Measurements from ENCODE around the gene AGBL1. TPM values are rescaled to one million over a fixed set of nuclear protein-coding genes. Genes with fewer than 3 reads are reported as not detected.

The AGBL1 gene
- total RNA-seq, 3 donors from 2014 or later (not counting 1 experiment from before 2014, with no cell fraction given): not detected

DNA sequence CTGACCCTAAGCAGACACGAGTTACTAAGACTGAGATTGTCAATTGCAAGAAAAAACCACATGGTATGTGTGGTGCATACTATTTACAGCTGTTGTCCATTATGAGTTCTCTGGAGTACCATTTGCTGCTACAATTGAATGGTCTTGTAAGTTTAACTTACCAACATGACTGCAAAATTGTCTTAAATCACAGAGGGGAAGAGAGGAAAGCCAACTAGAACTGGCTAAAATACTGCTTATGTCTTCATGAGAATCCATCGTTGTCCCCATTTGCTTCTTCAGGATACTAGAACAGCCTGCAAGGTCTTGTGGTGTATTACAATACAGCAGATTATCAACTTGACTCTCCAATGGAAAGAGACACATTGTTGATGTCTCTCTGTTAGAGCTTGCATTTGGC, 313.2 kb downstream of the AGBL1 start:
- Histone ChIP-seq H3K4me1 (ENCODE audit: control insufficient read depth, insufficient read depth, low read length) (no peaks in the 10 kb centered on the region), H3K27ac (ENCODE audit: low read length) (no peak overlapping the region), H3K36me3 (ENCODE audit: control insufficient read depth, insufficient read depth, low read length) (no peaks in the 10 kb centered on the region), H3K27me3 (ENCODE audit: control insufficient read depth, insufficient read depth, low read length) (no peaks in the 10 kb centered on the region), H3K9me3 (ENCODE audit: control insufficient read depth, insufficient read depth, low read length) (no peaks in the 10 kb centered on the region), H3K4me3 (ENCODE audit: low read length) (no peak overlapping the region)
- Mint-ChIP-seq H3K4me1 (no peaks in the 10 kb centered on the region), H3K27ac (no peak overlapping the region), H3K9me3 (peaks cover 0 to 2% of the 10 kb centered on the region in 2 donors), H3K4me3 (no peak overlapping the region), H3K36me3 (no peaks in the 10 kb centered on the region), H3K27me3 (ENCODE audit: low read depth in 2 of 2) (no peaks in the 10 kb centered on the region)
- ATAC-seq (no peak), DNase-seq (no peak)
- WGBS (ENCODE audit: insufficient coverage): 69% methylated on average over 2 of the region's 2 CpGs
- intact Hi-C loops (cut with micrococcal nuclease): no loop called here
- TF ChIP-seq, protein P1, sequence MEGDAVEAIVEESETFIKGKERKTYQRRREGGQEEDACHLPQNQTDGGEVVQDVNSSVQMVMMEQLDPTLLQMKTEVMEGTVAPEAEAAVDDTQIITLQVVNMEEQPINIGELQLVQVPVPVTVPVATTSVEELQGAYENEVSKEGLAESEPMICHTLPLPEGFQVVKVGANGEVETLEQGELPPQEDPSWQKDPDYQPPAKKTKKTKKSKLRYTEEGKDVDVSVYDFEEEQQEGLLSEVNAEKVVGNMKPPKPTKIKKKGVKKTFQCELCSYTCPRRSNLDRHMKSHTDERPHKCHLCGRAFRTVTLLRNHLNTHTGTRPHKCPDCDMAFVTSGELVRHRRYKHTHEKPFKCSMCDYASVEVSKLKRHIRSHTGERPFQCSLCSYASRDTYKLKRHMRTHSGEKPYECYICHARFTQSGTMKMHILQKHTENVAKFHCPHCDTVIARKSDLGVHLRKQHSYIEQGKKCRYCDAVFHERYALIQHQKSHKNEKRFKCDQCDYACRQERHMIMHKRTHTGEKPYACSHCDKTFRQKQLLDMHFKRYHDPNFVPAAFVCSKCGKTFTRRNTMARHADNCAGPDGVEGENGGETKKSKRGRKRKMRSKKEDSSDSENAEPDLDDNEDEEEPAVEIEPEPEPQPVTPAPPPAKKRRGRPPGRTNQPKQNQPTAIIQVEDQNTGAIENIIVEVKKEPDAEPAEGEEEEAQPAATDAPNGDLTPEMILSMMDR (IDR thresholded peaks at IDR 0.05): no peak

DNA sequence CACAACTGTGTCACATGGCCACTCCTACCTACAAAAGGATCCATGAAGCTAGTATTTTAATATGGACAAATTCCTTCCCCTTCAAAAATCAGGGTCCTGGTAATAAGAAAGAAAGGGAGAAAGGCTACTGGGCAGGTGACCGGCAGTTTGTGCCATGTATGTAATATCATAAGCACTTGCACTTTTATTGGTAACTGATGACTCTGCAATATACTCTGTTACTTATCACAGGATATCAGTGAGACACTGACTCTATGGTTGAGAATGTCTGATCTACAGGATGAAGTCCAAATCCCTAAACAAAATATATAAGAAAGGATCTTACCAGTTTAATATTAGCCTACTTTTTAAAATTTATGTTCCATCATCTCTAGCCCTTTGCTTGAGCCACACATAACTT, 315.2 kb downstream of the AGBL1 start:
- 80% methylated on average over 1 of the region's 1 CpG for WGBS (ENCODE audit: insufficient coverage)
- no peak overlapping the region for H3K4me3 Mint-ChIP-seq

DNA sequence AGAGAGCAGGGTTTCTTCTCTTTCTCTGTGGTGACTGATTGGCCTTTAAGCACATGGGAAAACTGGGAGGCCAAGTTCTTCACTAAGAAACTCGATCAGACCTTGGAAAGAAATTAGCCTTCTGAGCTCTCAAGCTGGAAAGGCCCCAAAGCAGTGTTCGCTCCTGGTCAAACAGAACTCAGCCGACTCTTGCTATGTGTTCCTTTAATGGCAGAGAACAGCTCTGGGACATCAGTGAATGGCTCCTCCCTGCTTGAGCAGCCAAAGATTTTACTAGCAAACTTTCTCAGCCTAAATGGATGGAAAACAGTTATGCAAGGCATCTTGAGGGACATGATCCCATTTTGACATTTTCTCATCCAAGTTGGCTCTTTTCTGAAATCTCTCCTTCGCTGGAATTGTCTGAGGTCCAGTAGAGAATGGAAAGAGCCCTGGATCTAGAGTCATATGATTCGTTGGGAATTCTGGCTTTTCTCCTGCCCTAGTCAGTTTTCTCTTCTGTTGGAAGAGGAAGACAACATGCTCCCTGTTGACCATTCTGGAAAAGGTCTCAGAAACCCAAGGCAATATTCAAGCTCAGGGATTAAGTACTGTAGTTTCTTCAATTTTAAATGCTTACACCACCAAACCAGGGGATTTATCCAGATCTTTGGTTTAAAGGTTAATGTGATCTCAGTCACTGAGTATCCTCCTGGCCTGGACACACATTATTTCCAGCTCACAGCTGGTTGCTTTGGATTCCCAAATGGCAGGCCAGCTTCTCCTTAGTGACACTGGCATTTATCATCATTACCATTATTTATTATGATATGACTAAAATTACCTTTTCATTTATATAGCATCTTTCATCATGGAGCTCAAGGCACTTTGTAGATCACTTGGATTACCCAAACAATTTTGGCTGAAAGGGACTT, 319.6 kb downstream of the AGBL1 start:
- H3K4me3 ChIP-seq (ENCODE audit: low read length): no peak overlapping the region
- peaks cover 0 to 5% of the 10 kb centered on the region in 2 donors for H3K9me3 Mint-ChIP-seq
- H3K27me3 Mint-ChIP-seq (ENCODE audit: low read depth in 2 of 2): no peaks in the 10 kb centered on the region
- WGBS (ENCODE audit: insufficient coverage): 79% methylated on average over 5 of the region's 5 CpGs
- no peak overlapping the region for H3K27ac ChIP-seq (ENCODE audit: low read length)
- peaks cover 3% of the 10 kb centered on the region for H3K9me3 ChIP-seq (ENCODE audit: control insufficient read depth, insufficient read depth, low read length)
- H3K27me3 ChIP-seq (ENCODE audit: control insufficient read depth, insufficient read depth, low read length): no peaks in the 10 kb centered on the region
- H3K4me3 Mint-ChIP-seq: no peak overlapping the region
- no peak for DNase-seq
- no peaks in the 10 kb centered on the region for H3K4me1 ChIP-seq (ENCODE audit: control insufficient read depth, insufficient read depth, low read length)
- no peak overlapping the region for H3K27ac Mint-ChIP-seq
- ATAC-seq: no peak
- no peaks in the 10 kb centered on the region for H3K4me1 Mint-ChIP-seq
- no peaks in the 10 kb centered on the region for H3K36me3 ChIP-seq (ENCODE audit: control insufficient read depth, insufficient read depth, low read length)
- TF ChIP-seq, protein P1 (IDR thresholded peaks at IDR 0.05): no peak
- intact Hi-C loops (cut with micrococcal nuclease): no loop called here
- H3K36me3 Mint-ChIP-seq: no peaks in the 10 kb centered on the region

More for the DNA sequence above, 315.2 kb downstream of the AGBL1 start:
- H3K9me3 Mint-ChIP-seq: peaks cover 0 to 2% of the 10 kb centered on the region in 2 donors
- Histone ChIP-seq H3K27me3 (ENCODE audit: control insufficient read depth, insufficient read depth, low read length) (no peaks in the 10 kb centered on the region), H3K36me3 (ENCODE audit: control insufficient read depth, insufficient read depth, low read length) (no peaks in the 10 kb centered on the region), H3K9me3 (ENCODE audit: control insufficient read depth, insufficient read depth, low read length) (no peaks in the 10 kb centered on the region), H3K27ac (ENCODE audit: low read length) (no peak overlapping the region), H3K4me1 (ENCODE audit: control insufficient read depth, insufficient read depth, low read length) (no peaks in the 10 kb centered on the region), H3K4me3 (ENCODE audit: low read length) (no peak overlapping the region)
- no peaks in the 10 kb centered on the region for H3K36me3 Mint-ChIP-seq
- TF ChIP-seq, protein P1 (IDR thresholded peaks at IDR 0.05): no peak
- no peak for ATAC-seq
- intact Hi-C loops (cut with micrococcal nuclease): no loop called here
- H3K27me3 Mint-ChIP-seq (ENCODE audit: low read depth in 2 of 2): no peaks in the 10 kb centered on the region
- H3K27ac Mint-ChIP-seq: no peak overlapping the region
- DNase-seq: no peak
- H3K4me1 Mint-ChIP-seq: no peaks in the 10 kb centered on the region
